Measurements from ENCODE around the gene HRC. TPM values are rescaled to one million over a fixed set of nuclear protein-coding genes. Genes with fewer than 3 reads are reported as not detected.

HRC gene, protein sequence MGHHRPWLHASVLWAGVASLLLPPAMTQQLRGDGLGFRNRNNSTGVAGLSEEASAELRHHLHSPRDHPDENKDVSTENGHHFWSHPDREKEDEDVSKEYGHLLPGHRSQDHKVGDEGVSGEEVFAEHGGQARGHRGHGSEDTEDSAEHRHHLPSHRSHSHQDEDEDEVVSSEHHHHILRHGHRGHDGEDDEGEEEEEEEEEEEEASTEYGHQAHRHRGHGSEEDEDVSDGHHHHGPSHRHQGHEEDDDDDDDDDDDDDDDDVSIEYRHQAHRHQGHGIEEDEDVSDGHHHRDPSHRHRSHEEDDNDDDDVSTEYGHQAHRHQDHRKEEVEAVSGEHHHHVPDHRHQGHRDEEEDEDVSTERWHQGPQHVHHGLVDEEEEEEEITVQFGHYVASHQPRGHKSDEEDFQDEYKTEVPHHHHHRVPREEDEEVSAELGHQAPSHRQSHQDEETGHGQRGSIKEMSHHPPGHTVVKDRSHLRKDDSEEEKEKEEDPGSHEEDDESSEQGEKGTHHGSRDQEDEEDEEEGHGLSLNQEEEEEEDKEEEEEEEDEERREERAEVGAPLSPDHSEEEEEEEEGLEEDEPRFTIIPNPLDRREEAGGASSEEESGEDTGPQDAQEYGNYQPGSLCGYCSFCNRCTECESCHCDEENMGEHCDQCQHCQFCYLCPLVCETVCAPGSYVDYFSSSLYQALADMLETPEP
- polyA plus RNA-seq (2013, experiment 1 of 2), result 0.66 TPM
- polyA plus RNA-seq (2013, experiment 2 of 2), result 0.76 TPM

DNA sequence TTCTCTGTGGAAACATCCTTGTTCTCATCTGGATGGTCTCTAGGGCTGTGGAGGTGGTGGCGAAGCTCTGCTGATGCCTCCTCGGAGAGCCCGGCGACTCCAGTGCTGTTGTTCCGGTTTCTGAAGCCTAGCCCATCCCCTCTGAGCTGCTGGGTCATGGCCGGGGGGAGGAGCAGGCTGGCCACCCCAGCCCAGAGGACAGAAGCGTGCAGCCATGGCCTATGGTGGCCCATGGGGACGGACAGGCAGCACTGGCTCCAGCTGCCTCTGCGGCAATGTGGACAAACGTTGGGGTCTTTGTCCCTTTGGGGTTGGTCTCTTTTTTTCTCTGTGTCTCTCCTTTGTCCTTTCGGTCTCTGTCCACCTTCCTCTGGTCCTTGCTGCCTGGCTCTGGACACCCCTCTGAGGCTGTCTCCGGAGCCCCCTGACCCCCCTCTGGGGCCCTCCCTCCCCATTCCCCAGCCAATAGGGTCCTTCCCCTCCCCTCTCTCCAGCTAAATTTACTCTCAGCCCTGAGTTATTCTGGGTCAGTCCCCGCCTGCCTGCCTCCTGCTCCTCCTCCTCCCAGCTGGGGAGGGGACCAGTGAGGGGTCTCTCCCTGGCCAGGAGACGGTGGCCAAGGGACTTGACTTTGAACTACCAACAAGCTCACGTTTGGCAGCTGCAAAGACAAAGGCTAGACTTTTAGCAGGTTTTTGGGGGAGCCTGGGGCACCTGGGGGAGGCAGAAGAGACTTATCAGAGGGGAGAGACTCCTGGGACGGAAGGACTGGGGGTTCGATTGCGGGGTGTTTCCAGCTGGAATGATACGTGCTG, at the start of gene HRC:
HRC (minus strand) TSS at position 392 of the 815 bp plus-strand sequence; CDS start at position 233, 159 bp downstream.
- H2AK5ac ChIP-seq (ENCODE audit: low read depth, low read length), result peak within 1 kb of the TSS; percentile 81
- peak within 1 kb of the TSS; percentile 4 for H3K14ac ChIP-seq (ENCODE audit: low read length)
- H3K18ac ChIP-seq (ENCODE audit: low read length), result peak within 1 kb of the TSS; percentile 89
- no peaks in the 10 kb centered on the region for H3K79me1 ChIP-seq (ENCODE audit: low read depth, low read length)
- no peak within 1 kb of the TSS for H3K9ac ChIP-seq (ENCODE audit: low read depth, low read length, poor library complexity)
- WGBS, 2 donors (ENCODE audit: extremely low coverage in 2 of 2, insufficient read length in 2 of 2, insufficient replicate concordance in 1 of 2), result no CpG with 5 or more reads among the region's 19 CpGs
- no peak within 1 kb of the TSS for H3K4me2 ChIP-seq (ENCODE audit: insufficient read depth, low read length, poor library complexity, severe bottlenecking)
- no peak within 1 kb of the TSS for H4K91ac ChIP-seq (ENCODE audit: low read depth, low read length, poor library complexity)
- peaks cover 0 to 2% of the 10 kb centered on the region in 2 donors for H3K9me3 ChIP-seq (replicated peaks in 1 of 2; ENCODE audit: control insufficient read depth in 2 of 2, insufficient read depth in 1 of 2, low read depth in 1 of 2, low read length in 2 of 2)
- H2BK15ac ChIP-seq (ENCODE audit: low read length), result peak within 1 kb of the TSS; percentile 64
- peak within 1 kb of the TSS; percentile 37 for H3K23ac ChIP-seq (ENCODE audit: low read depth, low read length, poor library complexity)
- no peak within 1 kb of the TSS for H3K27ac ChIP-seq (replicated peaks; ENCODE audit: low read length)
- no peak for DNase-seq (ENCODE audit: low spot score)
- H2BK120ac ChIP-seq (ENCODE audit: low read depth, low read length), result no peak within 1 kb of the TSS
- peak within 1 kb of the TSS; percentile 31 for H3K4ac ChIP-seq (ENCODE audit: low read length)
- H2AFZ ChIP-seq (ENCODE audit: low read length), result peak within 1 kb of the TSS; percentile 76
- H2BK5ac ChIP-seq (ENCODE audit: low read length), result no peak within 1 kb of the TSS
- H4K8ac ChIP-seq (ENCODE audit: low read depth, low read length), result no peak within 1 kb of the TSS
- H3K4me3 ChIP-seq (ENCODE audit: low read length in 2 of 2), result peak within 1 kb of the TSS in 1 of 2 donors; percentile 9
- H3K4me1 ChIP-seq (ENCODE audit: control insufficient read depth in 2 of 2, insufficient read depth in 1 of 2, low read depth in 1 of 2, low read length in 2 of 2), result peaks cover 20 to 21% of the 10 kb centered on the region in 2 donors
- H3K27me3 ChIP-seq (ENCODE audit: control insufficient read depth in 3 of 3, insufficient read depth in 3 of 3, low read depth in 1 of 3, low read length in 3 of 3), result peaks cover 0 to 26% (median 0%) of the 10 kb centered on the region in 3 experiments
- H2BK12ac ChIP-seq (ENCODE audit: low read length), result peak within 1 kb of the TSS; percentile 44
- peaks cover 0 to 9% of the 10 kb centered on the region in 2 donors for H3K36me3 ChIP-seq (replicated peaks in 1 of 2; ENCODE audit: control insufficient read depth in 2 of 2, insufficient read depth in 2 of 2, low read length in 2 of 2)

DNA sequence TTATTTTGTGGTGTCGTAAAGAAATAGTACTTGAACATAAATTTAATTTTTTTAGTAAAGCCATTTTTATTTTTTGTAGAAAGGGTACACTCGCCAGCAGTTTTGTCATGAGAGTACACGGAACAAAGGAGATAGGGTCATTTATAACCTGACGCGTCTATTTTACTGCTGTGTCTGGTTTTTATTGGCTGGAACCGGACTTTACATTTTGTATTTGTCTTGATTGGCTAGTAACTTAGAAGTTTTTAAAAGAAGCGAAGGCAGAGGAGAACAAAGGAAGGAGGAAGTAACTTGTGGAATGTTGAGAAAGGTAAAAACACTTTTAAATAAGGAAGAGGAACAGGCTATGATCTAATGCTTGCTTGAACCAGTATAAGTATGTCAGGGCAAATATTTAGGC, 45.8 kb upstream of the HRC start:
- H3K4me1 ChIP-seq (ENCODE audit: control insufficient read depth in 2 of 2, insufficient read depth in 1 of 2, low read depth in 1 of 2, low read length in 2 of 2), result no peaks in the 10 kb centered on the region
- no peak overlapping the region for H2AFZ ChIP-seq (ENCODE audit: low read length)
- no peak overlapping the region for H4K8ac ChIP-seq (ENCODE audit: low read depth, low read length)
- H3K27me3 ChIP-seq (ENCODE audit: control insufficient read depth in 3 of 3, insufficient read depth in 3 of 3, low read depth in 1 of 3, low read length in 3 of 3), result no peaks in the 10 kb centered on the region
- H3K36me3 ChIP-seq (replicated peaks in 1 of 2; ENCODE audit: control insufficient read depth in 2 of 2, insufficient read depth in 2 of 2, low read length in 2 of 2), result peaks cover 0 to 78% of the 10 kb centered on the region in 2 donors
- H3K14ac ChIP-seq (ENCODE audit: low read length), result no peak overlapping the region
- H2BK120ac ChIP-seq (ENCODE audit: low read depth, low read length), result no peak overlapping the region
- no peaks in the 10 kb centered on the region for H3K79me1 ChIP-seq (ENCODE audit: low read depth, low read length)
- H2BK5ac ChIP-seq (ENCODE audit: low read length), result no peak overlapping the region
- H2BK12ac ChIP-seq (ENCODE audit: low read length), result no peak overlapping the region
- no peak overlapping the region for H3K23ac ChIP-seq (ENCODE audit: low read depth, low read length, poor library complexity)
- H2AK5ac ChIP-seq (ENCODE audit: low read depth, low read length), result no peak overlapping the region
- H3K9ac ChIP-seq (ENCODE audit: low read depth, low read length, poor library complexity), result no peak overlapping the region
- WGBS, 2 donors (ENCODE audit: extremely low coverage in 2 of 2, insufficient read length in 2 of 2, insufficient replicate concordance in 1 of 2), result no CpG with 5 or more reads among the region's 7 CpGs
- H3K9me3 ChIP-seq (replicated peaks in 1 of 2; ENCODE audit: control insufficient read depth in 2 of 2, insufficient read depth in 1 of 2, low read depth in 1 of 2, low read length in 2 of 2), result no peaks in the 10 kb centered on the region
- H3K4me3 ChIP-seq (ENCODE audit: low read length in 2 of 2), result no peak overlapping the region
- H3K18ac ChIP-seq (ENCODE audit: low read length), result no peak overlapping the region
- H3K27ac ChIP-seq (replicated peaks; ENCODE audit: low read length), result no peak overlapping the region
- H4K91ac ChIP-seq (ENCODE audit: low read depth, low read length, poor library complexity), result no peak overlapping the region
- no peak overlapping the region for H3K4ac ChIP-seq (ENCODE audit: low read length)
- H2BK15ac ChIP-seq (ENCODE audit: low read length), result no peak overlapping the region
- H3K4me2 ChIP-seq (ENCODE audit: insufficient read depth, low read length, poor library complexity, severe bottlenecking), result no peak overlapping the region
- no peak for DNase-seq (ENCODE audit: low spot score)

DNA sequence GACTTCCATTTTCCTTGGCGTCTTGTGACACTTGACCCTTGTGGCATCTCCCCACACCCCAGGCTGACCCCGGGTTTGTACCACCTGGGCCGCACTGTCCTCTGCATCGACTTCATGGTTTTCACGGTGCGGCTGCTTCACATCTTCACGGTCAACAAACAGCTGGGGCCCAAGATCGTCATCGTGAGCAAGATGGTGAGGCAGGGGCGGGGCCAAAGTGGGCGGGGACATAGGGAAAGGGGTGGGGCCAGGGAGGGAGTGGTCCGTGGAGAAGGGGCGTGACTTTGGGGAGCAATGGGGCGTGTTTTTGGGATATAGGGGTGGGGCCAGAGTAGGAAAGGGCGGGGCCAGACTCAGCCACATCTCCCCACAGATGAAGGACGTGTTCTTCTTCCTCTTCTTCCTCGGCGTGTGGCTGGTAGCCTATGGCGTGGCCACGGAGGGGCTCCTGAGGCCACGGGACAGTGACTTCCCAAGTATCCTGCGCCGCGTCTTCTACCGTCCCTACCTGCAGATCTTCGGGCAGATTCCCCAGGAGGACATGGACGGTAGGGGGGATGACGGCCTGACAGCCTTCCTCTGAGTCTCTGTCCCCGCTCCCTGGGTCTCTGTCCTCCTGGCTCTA, 45.2 kb upstream of the HRC start:
- H3K9ac ChIP-seq (ENCODE audit: low read depth, low read length, poor library complexity), result no peak overlapping the region
- H3K4me2 ChIP-seq (ENCODE audit: insufficient read depth, low read length, poor library complexity, severe bottlenecking), result no peak overlapping the region
- no peak overlapping the region for H3K27ac ChIP-seq (replicated peaks; ENCODE audit: low read length)
- no peaks in the 10 kb centered on the region for H3K79me1 ChIP-seq (ENCODE audit: low read depth, low read length)
- H2BK120ac ChIP-seq (ENCODE audit: low read depth, low read length), result no peak overlapping the region
- WGBS, 2 donors (ENCODE audit: extremely low coverage in 2 of 2, insufficient read length in 2 of 2, insufficient replicate concordance in 1 of 2), result no CpG with 5 or more reads among the region's 29 CpGs
- no peaks in the 10 kb centered on the region for H3K9me3 ChIP-seq (replicated peaks in 1 of 2; ENCODE audit: control insufficient read depth in 2 of 2, insufficient read depth in 1 of 2, low read depth in 1 of 2, low read length in 2 of 2)
- H2BK5ac ChIP-seq (ENCODE audit: low read length), result no peak overlapping the region
- peaks cover 0 to 74% of the 10 kb centered on the region in 2 donors for H3K36me3 ChIP-seq (replicated peaks in 1 of 2; ENCODE audit: control insufficient read depth in 2 of 2, insufficient read depth in 2 of 2, low read length in 2 of 2)
- H3K18ac ChIP-seq (ENCODE audit: low read length), result no peak overlapping the region
- H3K4me1 ChIP-seq (ENCODE audit: control insufficient read depth in 2 of 2, insufficient read depth in 1 of 2, low read depth in 1 of 2, low read length in 2 of 2), result no peaks in the 10 kb centered on the region
- no peak overlapping the region for H3K23ac ChIP-seq (ENCODE audit: low read depth, low read length, poor library complexity)
- no peak overlapping the region for H3K4ac ChIP-seq (ENCODE audit: low read length)
- H3K27me3 ChIP-seq (ENCODE audit: control insufficient read depth in 3 of 3, insufficient read depth in 3 of 3, low read depth in 1 of 3, low read length in 3 of 3), result no peaks in the 10 kb centered on the region
- H3K14ac ChIP-seq (ENCODE audit: low read length), result no peak overlapping the region
- H4K8ac ChIP-seq (ENCODE audit: low read depth, low read length), result peak overlapping the region; percentile 82
- DNase-seq (ENCODE audit: low spot score), result no peak
- H4K91ac ChIP-seq (ENCODE audit: low read depth, low read length, poor library complexity), result no peak overlapping the region
- no peak overlapping the region for H2BK12ac ChIP-seq (ENCODE audit: low read length)
- H3K4me3 ChIP-seq (ENCODE audit: low read length in 2 of 2), result peak overlapping the region in 1 of 2 donors; percentile 62
- no peak overlapping the region for H2BK15ac ChIP-seq (ENCODE audit: low read length)
- H2AFZ ChIP-seq (ENCODE audit: low read length), result no peak overlapping the region
- H2AK5ac ChIP-seq (ENCODE audit: low read depth, low read length), result no peak overlapping the region

Measured in neuronal stem cell (in vitro differentiated cells).